SH-SY5Y (cell line): Measurements from ENCODE around the gene CCDC196.

Experiments
- GATA2 ChIP-seq: IDR thresholded peaks from 2 replicates; pipeline ENCODE4 v1.6.1; 2011; ENCODE audit warnings: mild to moderate bottlenecking, low read depth, low read length
- GATA3 ChIP-seq: IDR thresholded peaks from 2 replicates; pipeline ENCODE4 v1.6.1; 2011; ENCODE audit warnings: low read depth, mild to moderate bottlenecking, low read length, moderate library complexity

CCDC196 gene

DNA sequence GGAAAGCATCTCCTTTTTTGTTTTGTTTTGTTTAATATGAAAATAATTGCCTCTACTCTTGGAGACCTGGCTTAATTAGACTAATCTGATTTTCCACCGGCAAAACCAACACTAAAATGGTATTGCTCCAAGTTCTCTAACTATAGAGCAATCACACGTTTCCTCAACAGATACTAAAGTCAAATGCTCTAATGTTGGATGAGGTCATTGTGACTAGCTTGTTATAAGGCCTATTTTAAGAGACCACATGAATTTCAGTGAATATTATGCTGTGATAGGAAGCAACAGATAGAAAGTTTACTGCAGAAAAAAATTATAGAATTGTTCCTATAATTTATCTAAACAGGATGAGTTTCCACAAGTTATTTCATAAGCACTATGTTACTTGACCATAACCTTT, 3.3 kb upstream of the CCDC196 start:
- TF ChIP-seq GATA2 (no peak), GATA3 (no peak)

DNA sequence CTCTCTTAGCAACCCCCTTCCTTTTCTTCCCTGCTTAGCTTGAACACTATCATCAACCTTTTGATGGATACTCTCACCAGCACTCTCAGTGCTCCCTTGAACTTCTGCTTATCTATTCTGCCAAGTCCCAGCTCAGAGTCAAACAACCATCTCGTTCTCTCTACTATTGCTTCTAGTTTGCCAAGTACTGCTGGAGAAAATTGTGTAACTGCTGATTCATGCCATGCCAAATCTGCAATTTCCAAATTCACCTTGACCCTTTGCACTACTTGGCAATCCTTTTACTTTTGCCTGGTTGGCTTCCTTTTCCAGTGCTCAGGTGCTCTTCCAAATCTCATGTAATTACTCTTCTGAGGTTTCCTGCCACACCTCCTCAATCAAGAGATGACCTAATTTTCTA, 2.8 kb upstream of the CCDC196 start:
- no peak for TF ChIP-seq GATA3
- TF ChIP-seq GATA2, result no peak

DNA sequence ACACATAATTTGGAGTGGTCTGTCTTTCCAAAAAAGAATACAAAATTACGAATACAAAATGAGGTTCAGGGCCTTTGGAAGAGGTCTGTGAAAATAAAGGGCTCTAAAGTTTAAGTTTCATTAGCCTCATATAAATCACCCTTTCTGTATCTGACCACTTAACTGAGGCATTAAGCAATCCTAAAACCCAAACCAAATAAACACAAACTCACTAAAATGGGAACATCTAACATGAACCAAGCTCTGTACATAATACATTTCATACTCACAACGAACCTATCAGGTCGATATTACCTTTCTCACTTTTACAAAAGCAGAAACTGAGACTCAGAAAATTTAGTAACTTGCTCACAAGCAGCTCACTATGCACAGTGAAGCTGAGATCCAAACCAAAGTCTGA, 1.1 kb upstream of the CCDC196 start:
- no peak for TF ChIP-seq GATA2
- TF ChIP-seq GATA3, result no peak

DNA sequence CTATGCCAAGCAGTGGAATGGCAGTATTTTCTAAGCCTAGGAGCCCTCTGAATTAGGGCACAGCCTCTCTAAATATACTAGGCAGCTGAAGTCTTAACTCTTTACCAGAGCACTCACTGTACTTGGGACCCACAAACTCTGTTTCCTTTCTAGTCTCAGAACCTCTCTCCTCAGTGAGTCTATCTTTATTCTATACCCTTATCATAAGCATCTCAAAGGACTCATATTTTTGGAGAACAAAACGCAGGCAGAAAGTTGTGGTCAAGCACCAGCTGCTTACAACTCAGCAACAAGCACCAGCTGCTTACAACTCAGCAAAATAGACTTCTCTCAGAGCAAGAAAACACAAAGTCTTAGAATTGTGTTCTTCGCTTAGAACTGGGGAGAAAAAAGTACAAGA, 993 bp downstream of the CCDC196 start:
- TF ChIP-seq GATA2 (no peak), GATA3 (no peak)

DNA sequence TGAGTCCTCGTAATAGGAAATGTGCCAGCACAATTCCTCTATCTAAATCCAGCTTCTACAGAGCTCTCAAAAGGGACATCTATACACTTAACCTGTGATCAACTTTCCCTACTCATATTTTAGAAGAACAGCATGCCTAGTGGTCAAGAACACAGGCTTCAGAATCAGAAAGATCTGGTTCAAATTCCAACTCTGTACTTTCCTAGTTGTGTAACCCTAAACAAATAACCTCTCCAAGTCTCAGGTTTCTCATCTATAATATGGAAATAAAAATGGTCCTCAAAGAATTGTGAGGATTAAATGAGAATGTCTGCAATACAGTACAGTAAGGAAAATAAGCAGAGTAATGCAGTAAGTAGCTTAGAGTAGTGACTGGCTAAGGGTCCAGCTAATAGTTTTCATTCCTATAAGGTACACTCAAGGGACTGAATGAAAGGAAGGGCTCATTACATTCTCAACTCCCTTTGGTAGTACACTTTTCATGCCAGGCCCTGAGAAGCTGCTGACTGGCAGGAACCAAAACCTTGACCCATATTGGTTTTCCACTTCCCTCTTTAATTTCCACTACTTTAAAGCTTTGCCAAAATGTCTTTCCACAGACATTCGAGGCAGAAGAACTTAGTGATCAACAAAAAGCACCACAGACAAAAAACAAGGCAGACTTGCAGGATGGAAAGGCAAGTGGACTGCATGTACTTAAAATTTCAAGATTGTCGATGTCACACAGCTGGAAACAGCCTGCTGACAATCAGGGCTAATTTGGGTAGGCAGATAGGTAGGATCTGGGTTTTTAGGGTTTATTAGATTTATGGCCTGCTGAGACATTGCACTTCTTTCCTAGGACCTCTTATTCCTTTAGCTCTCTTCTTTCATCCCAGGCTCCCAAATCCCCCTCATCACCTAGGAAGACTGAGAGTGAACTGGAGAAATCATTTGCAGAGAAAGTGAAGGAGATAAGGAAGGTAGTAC, 4.3 kb downstream of the CCDC196 start:
- no peak for TF ChIP-seq GATA2
- TF ChIP-seq GATA3, result no peak

DNA sequence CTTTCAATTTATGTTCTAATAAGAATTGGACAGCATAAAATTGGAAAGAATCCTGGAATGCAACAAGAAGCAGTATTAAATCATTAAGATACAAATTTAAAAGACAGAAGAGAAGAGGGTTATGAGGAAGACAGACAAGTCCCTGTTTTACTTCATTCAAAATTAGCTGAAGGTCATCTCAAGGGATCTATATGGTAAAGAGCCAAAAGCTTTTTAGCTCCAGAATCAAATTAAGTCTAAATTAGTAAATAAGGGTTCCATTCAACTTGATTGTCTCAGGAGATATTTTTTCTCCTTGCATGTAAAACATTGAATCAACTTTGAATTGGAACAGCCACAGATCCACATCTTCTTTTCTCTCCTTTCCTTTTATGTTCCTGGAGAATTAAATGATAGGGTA, 7.6 kb downstream of the CCDC196 start:
- TF ChIP-seq GATA2 (peak; percentile 46; the same call in 1 of the 2 replicates), GATA3 (peak; percentile 66)

DNA sequence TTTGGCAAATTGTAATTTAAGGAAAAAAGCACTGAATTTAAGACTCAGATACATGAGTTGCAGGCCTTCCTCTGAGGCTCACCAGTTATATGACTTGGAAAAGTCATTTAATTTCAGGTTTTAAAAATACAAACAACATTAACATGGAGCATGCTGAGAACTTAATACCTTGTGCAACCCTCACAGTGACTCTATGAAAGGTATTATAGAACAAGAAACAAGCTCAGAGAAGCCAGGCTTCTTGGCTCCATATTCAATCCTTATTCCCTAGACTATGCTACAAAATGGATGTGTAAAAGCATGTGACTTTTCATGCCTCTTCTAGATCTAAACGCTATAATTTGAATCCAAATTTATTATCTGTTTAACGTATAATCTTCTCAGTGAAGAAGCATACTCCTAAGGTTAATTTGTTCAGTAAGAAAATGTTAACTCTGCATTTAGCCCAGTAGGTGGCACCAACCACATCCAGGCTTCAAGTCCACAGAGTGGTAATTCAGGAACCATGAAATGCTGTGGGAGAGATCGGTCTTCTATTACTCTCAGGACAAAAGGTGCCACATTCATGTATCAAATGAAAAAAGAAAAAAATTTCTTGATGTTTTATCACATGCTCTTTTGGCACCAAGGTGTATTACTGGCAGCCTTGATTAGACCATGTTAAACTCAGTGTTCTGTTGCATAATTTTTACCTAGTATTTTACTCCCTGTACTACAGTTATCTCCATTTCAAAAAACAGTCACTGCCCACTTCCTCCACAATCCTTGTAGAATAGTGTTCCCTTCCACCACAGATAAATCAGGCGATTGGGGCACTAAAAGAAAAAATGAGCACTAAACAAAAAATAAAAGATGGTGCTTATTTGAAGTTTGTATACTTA, 9.3 kb downstream of the CCDC196 start:
- TF ChIP-seq GATA3 (no peak), GATA2 (no peak)

DNA sequence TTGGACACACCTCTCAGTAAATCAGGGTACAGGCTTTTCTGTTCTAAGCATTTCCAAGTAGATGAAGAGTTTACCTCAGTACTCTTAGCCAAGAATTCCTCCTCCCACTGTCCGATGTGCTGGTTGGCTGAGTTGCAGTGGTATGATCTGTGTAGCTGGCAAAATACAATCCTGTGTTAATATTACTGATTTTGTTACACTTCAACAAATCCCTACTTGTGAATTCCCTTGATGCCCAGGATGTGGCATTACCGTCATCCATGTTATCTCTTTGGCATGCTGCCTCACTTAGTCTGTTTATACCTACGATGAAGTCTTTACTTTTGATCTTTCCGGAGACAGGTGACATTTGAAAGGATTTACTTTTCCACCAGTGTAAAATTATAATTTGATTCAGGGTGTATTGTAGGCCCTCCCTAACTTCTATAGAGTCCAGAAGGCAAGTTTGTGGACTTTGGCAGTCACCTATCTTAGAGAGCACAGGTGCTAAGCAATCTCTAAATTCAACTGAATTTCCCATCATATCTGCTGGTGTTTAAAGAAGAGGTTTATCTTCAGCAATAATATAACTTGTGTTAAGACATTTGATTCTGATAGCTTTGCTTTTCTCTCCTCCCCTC, 10.1 kb downstream of the CCDC196 start:
- TF ChIP-seq GATA3 (no peak), GATA2 (no peak)

DNA sequence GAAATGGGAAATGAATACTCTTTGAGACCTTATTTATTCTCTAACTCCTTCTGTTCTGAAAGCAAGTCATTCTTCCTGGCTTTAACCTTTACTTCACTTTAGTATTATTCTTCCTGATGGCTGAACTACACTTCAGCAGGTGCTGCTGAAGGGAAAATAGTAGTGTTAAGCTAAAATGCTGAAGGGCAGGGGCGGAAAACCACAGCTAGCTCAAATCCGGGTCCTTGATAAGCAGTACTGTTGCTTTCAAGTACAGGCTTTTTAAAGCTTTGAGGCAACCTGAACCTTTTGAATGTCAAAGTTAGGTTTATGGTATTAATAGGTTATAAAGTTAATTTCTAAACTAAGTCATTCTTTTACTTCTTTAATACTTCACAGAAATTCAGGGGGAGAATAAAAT, 10.7 kb downstream of the CCDC196 start:
- TF ChIP-seq GATA3 (no peak), GATA2 (no peak)

DNA sequence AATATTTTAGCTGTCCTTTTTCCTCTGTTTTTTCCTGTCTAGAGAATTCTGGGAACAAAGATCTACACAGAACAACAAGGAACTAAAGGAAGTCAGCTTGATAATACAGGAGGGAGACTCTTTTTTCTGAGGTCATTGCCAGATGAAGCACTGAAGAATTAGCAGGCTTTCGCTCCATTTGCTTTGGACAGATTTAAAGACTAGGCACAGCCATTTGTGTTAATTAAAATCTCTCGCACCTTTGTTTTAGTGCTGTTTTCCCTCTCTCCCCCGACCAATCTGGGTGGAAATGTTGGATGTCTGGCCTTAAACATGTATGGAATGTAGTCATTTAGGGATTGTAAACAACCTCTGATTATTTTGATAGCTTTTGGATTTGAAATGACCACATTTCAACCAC, 12.1 kb downstream of the CCDC196 start:
- TF ChIP-seq GATA3 (no peak), GATA2 (no peak)

DNA sequence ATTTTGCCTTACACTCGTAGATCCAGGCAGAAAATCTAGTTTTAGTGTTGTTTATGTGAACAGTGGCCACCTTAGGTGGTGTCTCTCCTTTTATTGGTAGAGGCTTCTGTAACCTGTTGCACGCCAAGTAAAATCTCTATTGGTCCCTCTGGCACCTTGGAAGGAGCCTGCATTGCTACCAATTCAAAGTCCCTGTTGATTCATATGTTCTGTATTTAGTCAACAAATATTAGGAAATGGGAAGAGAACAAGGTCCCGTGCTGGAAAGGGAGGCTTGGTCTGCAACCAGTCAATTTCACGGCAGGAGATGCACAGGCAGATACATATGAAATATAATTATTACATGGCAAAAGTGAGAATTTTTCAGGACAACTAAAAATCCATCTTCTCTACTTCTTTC, 15.4 kb downstream of the CCDC196 start:
- no peak for TF ChIP-seq GATA2
- TF ChIP-seq GATA3, result no peak

DNA sequence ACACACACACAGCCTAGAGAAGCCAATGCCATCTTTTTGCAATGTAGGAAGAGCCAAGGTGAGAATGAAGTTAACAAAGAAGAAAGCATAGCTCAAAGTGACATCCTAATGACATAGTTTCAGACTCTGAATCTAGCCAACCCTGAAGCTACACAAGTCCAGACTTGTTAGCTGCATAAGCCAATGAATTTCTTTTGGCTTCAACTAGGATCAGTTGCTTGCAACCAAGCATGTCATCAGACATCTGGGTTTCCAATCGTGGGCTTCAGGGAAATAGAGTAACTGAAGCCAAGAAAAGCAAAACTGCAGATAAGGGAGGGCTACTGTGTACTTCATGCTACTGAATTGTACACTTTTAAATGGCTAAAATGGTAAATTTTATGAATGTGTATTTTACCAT, 17.4 kb downstream of the CCDC196 start:
- TF ChIP-seq GATA3, result no peak

DNA sequence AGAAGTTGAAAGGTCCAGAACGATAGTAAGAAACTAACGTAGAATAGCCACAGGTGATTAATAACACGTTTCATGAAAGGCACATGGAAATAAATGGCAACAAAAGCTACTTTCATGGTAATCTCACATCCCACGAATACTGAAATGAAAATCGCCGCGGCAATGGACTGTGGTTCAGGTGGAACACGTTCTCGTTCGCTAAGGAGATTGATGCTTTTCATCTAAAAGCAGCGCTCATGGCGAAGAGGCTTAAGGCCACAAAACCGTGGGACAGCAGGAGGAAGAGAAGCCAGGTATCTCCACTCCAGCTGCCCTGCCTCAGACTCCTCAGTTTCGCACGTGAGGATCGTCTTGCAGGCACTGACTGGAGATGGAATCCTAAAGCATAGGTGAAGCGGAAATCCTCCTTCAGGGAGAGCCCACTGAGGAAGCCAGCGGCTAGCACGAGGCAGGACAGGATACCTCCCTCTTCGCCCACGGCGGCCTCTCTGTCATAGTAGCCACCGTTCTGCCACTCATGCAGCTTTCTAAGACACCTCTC, 21.1 kb downstream of the CCDC196 start:
- TF ChIP-seq GATA3, result no peak
- no peak for TF ChIP-seq GATA2

DNA sequence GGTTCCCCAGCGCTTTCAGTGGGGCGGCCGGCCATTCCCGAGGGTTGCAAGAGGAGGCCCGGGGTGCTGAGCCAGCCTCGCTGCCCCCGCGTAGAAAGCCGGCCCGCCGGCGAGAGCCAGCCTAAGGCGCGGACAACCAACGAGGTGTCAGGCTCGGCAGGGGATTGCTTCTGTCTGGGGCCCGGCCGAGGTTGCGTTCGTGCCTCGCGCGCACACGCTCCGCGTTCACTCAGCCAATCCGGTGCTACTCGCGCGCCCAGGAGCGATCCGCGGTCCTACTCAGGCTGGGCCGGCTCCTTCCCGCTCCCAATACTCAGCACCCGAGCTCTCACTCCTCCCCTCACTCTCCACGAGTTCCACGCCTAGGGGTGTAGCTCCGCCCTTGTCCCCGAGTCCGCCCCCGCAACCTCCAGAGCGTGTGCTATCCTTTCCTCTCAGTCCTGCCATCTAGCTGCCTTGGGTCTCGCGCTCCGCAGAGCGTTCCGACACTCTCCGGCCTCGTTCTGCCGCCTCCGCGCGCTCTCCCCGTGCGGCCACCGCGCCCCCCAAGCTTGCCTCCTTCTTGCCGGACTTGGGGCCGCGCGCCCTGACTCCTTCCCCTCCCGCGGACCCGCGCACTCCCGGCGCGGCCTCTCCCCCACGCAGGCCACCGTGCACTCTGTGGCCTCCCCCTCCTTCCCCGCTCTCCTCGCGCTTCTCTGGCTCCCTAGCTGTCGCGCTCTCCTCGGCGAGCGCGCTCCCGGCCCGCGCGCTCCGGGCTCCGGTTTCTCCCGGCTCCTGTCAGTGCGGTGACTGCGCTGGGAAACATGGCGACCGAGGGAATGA, 21.8 kb downstream of the CCDC196 start, which contains the start of gene GPHN:
TSS of gene GPHN (plus strand) at position 426 of the 825 bp plus-strand sequence.
- TF ChIP-seq GATA2 (no peak), GATA3 (no peak)
